Measurements from ENCODE around the gene CAMTA1. TPM values are rescaled to one million over a fixed set of nuclear protein-coding genes. Genes with fewer than 3 reads are reported as not detected.

Gene CAMTA1
- total RNA-seq, 1 experiment from 2014 or later, result 102 TPM

- in situ Hi-C loops (cut with HindIII; ENCODE audit: low pct_unique_long_range_greater_than_20kb, low sequenced_read_pairs), result no loop called here
- no peak for DNase-seq (ENCODE audit: low read depth)
These were observed 754.5 kb downstream of the CAMTA1 start for GRCh38 chr1:7539769-7540175.

GRCh38 chr1:7540816-7541215 lies 755.6 kb downstream of the CAMTA1 start:
- in situ Hi-C loops (cut with HindIII; ENCODE audit: low pct_unique_long_range_greater_than_20kb, low sequenced_read_pairs), result no loop called here
- no peak for DNase-seq (ENCODE audit: low read depth)

GRCh38 chr1:7541629-7542028 lies 756.4 kb downstream of the CAMTA1 start:
- in situ Hi-C loops (cut with HindIII; ENCODE audit: low pct_unique_long_range_greater_than_20kb, low sequenced_read_pairs), result no loop called here
- DNase-seq (ENCODE audit: low read depth), result no peak

DNA sequence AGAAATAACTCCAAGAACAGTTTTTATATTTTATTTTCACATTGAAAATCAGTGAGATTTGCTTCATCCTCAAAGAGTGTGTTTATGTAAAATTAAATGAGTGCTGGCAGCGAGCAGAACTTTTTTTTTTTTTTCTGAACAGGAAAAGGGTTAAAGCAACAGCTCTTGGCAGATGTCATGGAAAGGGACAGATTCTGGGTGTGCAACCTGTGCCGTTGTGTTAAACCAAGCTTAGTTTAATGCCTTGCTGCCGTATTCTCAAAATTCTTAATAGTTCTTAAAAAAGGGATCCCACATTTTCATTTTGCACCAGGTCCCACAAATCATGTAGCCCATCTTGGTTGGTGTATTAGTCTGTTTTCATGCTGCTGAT lies 758.5 kb downstream of the CAMTA1 start:
- DNase-seq (ENCODE audit: low read depth), result no peak
- in situ Hi-C loops (cut with HindIII; ENCODE audit: low pct_unique_long_range_greater_than_20kb, low sequenced_read_pairs), result no loop called here

- DNase-seq (ENCODE audit: low read depth), result peak; percentile 91
- in situ Hi-C loops (cut with HindIII; ENCODE audit: low pct_unique_long_range_greater_than_20kb, low sequenced_read_pairs), result no loop called here
These were observed 764.3 kb downstream of the CAMTA1 start for GRCh38 chr1:7549277-7550161.

GRCh38 chr1:7550261-7550865 lies 765.1 kb downstream of the CAMTA1 start:
- in situ Hi-C loops (cut with HindIII; ENCODE audit: low pct_unique_long_range_greater_than_20kb, low sequenced_read_pairs), result no loop called here
- DNase-seq (ENCODE audit: low read depth), result no peak

DNA sequence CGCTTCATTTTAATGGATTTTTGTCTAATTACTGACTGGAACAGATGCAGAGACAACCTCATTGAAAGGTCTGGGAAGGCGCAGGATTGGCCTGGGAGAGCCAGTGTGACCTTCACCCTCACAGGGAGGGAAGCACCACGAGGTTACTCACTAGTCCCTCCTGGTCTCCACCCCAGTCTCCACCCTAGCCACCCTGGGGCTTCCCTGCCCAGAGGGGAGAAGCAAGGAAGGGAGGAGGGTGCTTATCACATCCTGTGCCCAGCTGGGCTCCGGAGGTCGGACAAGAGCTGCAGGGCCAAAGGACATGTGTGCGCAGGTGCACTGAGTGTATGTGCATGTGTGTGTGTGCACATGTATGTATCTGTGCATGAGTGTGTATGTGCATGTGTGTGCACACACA lies 765.7 kb downstream of the CAMTA1 start:
- DNase-seq (ENCODE audit: low read depth), result peak; percentile 41
- in situ Hi-C loops (cut with HindIII; ENCODE audit: low pct_unique_long_range_greater_than_20kb, low sequenced_read_pairs), result no loop called here

- DNase-seq (ENCODE audit: low read depth), result peak; percentile 5
- in situ Hi-C loops (cut with HindIII; ENCODE audit: low pct_unique_long_range_greater_than_20kb, low sequenced_read_pairs), result no loop called here
These were observed 766.2 kb downstream of the CAMTA1 start for GRCh38 chr1:7551442-7551841.

GRCh38 chr1:7552402-7552801 lies 767.1 kb downstream of the CAMTA1 start:
- peak; percentile 91 for DNase-seq (ENCODE audit: low read depth)
- in situ Hi-C loops (cut with HindIII; ENCODE audit: low pct_unique_long_range_greater_than_20kb, low sequenced_read_pairs), result no loop called here

GRCh38 chr1:7553042-7553690 lies 767.9 kb downstream of the CAMTA1 start:
- in situ Hi-C loops (cut with HindIII; ENCODE audit: low pct_unique_long_range_greater_than_20kb, low sequenced_read_pairs), result no loop called here
- DNase-seq (ENCODE audit: low read depth), result peak; percentile 22

- peak; percentile 11 for DNase-seq (ENCODE audit: low read depth)
- in situ Hi-C loops (cut with HindIII; ENCODE audit: low pct_unique_long_range_greater_than_20kb, low sequenced_read_pairs), result no loop called here
These were observed 769.4 kb downstream of the CAMTA1 start for GRCh38 chr1:7554385-7555235.

DNA sequence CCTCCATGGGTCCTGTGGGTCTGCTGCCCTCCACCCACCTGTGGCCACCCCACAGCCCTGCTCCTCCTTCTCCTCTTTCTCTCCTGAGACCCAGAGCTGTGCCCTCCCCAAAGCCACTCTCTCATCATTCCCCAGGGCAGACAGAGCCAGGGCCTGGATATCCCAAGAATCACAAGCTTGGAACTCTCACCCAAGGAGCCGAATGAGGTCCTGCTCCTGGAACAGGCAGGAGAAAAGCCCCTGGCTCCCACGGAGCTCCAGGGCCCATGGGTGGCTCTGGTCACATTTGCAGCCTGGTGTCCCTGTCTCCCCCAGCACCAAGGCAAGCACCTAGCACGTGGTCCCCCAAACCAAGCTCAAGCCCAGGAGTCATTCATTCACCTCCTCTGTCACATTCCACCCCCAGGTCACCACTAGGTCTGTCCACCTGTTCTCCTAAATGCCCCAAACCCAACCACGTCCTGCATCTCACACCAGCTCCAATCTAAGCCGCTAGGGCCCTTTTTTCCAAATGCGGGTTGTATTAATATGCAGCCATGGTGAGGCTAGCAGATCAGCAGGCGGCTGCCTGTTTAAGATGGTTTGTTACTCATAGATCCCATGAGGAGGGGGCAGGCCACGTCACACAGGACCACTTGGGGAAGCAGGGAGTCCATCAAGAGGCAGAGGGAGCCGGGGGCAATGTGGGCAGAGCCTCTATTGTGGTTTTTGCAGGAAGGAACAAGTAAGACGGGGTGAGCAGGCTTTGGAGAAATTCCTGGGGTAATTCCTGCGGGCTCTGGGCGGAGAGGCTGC lies 770.3 kb downstream of the CAMTA1 start:
- no peak for DNase-seq (ENCODE audit: low read depth)
- in situ Hi-C loops (cut with HindIII; ENCODE audit: low pct_unique_long_range_greater_than_20kb, low sequenced_read_pairs), result no loop called here

DNA sequence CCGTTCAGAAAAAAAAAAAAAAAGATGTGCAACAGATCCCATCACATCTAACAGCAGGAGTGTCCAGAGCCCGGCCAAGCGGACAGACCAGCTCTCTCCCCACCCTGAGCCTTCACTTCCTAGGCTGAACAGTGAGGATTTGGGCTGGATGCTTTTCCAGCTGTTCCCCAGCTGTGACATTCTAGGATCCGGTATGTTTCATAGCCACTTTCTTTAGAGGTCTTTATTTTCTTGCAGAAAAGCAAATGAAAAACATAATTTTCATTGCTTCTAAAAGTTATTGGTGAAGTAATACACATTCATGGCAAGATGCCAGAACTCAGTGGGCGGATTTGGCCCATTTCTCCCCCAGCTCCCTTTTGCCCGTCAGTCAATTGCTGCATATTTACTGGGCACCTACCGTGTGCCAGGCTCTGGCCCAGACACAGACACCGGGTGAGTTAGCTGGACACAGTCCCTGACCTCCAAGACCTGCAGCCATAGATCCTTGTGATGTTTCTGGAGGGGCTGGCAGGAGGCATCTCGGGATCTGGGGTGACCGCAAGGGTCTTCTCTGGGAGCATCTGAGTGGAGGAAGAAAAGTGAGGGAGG lies 772.1 kb downstream of the CAMTA1 start:
- in situ Hi-C loops (cut with HindIII; ENCODE audit: low pct_unique_long_range_greater_than_20kb, low sequenced_read_pairs), result no loop called here

GRCh38 chr1:7558041-7558461 lies 772.8 kb downstream of the CAMTA1 start:
- in situ Hi-C loops (cut with HindIII; ENCODE audit: low pct_unique_long_range_greater_than_20kb, low sequenced_read_pairs), result no loop called here
- DNase-seq (ENCODE audit: low read depth), result no peak

More for the DNA sequence above, 772.1 kb downstream of the CAMTA1 start:
- DNase-seq (ENCODE audit: low read depth), result no peak

- in situ Hi-C loops (cut with HindIII; ENCODE audit: low pct_unique_long_range_greater_than_20kb, low sequenced_read_pairs), result no loop called here
- DNase-seq (ENCODE audit: low read depth), result no peak
These were observed 773.2 kb downstream of the CAMTA1 start for GRCh38 chr1:7558481-7558880.

GRCh38 chr1:7558921-7559869 lies 773.9 kb downstream of the CAMTA1 start:
- DNase-seq (ENCODE audit: low read depth), result no peak
- in situ Hi-C loops (cut with HindIII; ENCODE audit: low pct_unique_long_range_greater_than_20kb, low sequenced_read_pairs), result no loop called here

All from Caki2 (cell line).